ENCODE data around the gene ZDHHC18.

ZDHHC18 gene

DNA sequence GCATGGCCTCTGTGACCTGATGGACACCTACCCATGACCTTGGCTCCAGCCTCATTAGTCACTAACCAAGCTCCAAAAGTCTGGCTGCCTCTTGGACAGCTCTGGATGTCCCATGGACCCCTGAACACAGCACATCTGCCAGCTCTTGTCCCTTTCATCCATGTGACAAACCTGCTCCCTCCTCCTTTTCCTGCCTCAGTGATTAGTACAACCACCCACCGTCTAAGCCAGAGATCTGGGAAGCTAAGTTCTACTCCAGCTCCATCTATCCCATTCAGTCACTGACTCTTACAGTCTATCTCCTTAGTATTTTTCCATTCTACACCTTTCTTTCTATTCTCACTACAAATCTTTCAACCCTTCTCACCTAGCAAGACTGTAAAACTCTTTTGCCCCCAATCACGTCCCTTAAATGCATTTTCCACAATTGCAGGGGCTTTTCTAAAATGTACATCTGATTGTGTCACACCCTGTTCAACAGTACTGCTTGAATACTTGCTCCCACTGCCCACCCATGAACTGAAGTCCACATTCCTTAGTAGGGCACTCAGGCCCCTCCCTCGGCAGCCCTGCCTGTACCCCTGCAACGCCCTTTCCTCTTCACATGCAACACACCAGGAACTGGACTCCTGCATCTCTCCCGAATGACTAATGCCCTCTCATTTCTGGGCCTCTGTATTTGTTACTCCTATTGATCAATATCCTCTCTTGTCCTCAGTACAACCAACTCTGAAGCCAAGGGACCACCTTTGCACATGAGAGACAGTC is 56.4 kb downstream of the ZDHHC18 start:
- no peak overlapping the region for H3K4me3 ChIP-seq (ENCODE audit: control insufficient read depth, low read depth, low read length)
- no peak for DNase-seq (ENCODE audit: low read depth)
- no peak for TF ChIP-seq CTCF (conservative IDR thresholded peaks at IDR 0.05; ENCODE audit: control insufficient read depth, insufficient read depth, low read depth, low read length)

- peak; percentile 58 for TF ChIP-seq CTCF (conservative IDR thresholded peaks at IDR 0.05; ENCODE audit: control insufficient read depth, insufficient read depth, low read depth, low read length)
- peak; percentile 65 for DNase-seq (ENCODE audit: low read depth)
- no peak overlapping the region for H3K4me3 ChIP-seq (ENCODE audit: control insufficient read depth, low read depth, low read length)
Observed at GRCh38 chr1:26887125-26887524, 60.6 kb downstream of the ZDHHC18 start.

DNA sequence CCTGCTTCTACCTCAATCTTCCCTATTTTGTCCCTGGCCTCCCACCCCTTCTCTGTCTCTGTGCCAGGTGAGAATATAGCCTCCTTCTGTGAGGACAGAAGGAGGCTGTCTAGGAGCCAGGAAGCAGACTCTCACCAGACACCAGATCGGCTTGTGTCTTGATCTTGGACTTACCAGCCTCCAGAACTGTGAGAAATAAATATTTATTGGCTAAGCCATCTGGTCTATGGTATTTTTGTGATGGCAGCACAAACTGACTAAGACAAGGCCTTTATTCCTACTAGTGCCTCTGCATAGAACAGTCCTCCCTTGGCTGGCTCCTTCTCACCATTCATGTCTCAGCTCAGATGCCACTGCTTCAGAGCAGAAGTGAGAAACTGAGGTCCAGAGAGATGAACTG is 61.7 kb downstream of the ZDHHC18 start:
- DNase-seq (ENCODE audit: low read depth): no peak
- no peak for TF ChIP-seq CTCF (conservative IDR thresholded peaks at IDR 0.05; ENCODE audit: control insufficient read depth, insufficient read depth, low read depth, low read length)
- no peak overlapping the region for H3K4me3 ChIP-seq (ENCODE audit: control insufficient read depth, low read depth, low read length)

- TF ChIP-seq CTCF (conservative IDR thresholded peaks at IDR 0.05; ENCODE audit: control insufficient read depth, insufficient read depth, low read depth, low read length): no peak
- peak within 1 kb of the TSS; percentile 85 for H3K4me3 ChIP-seq (ENCODE audit: control insufficient read depth, low read depth, low read length)
- DNase-seq (ENCODE audit: low read depth): peak; percentile 70
Observed at GRCh38 chr1:26889551-26890466, 63.3 kb downstream of the ZDHHC18 start, which contains the start of gene GPN2. GPN2 (minus strand) TSS chr1:26890283; CDS start chr1:26890096, 187 bp downstream.

DNA sequence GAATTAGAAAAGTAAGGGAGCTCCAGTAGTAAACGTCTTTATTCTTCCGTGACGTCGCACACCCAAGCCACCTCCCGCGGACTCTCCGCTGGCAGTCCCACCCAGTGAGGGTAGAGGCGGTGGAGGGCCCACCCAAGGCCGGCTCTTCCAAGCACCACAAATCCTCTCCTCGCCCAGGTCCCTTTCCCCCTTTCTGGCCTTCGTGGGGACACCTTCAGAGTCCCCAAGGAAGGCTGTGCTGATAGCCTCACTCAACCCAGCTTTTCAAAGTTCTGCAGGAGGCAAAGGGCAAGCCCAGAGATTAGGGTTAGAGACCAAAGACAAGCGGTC is 63.9 kb downstream of the ZDHHC18 start:
- DNase-seq (ENCODE audit: low read depth): no peak
- no peak for TF ChIP-seq CTCF (conservative IDR thresholded peaks at IDR 0.05; ENCODE audit: control insufficient read depth, insufficient read depth, low read depth, low read length)
- H3K4me3 ChIP-seq (ENCODE audit: control insufficient read depth, low read depth, low read length): peak overlapping the region; percentile 85

- DNase-seq (ENCODE audit: low read depth): no peak
- H3K4me3 ChIP-seq (ENCODE audit: control insufficient read depth, low read depth, low read length): no peak overlapping the region
- TF ChIP-seq CTCF (conservative IDR thresholded peaks at IDR 0.05; ENCODE audit: control insufficient read depth, insufficient read depth, low read depth, low read length): no peak
Observed at GRCh38 chr1:26894263-26894662, 67.8 kb downstream of the ZDHHC18 start.

Measured in fibroblast of mammary gland (primary cell).